Loucy (cell line): ENCODE data around the gene MAN1A2.

Experiments
- H2AFZ ChIP-seq: fragments of 200-600 bp; sonication (generic); 2 replicates; pipeline ENCODE4 v1.6.0; 2016; ENCODE audit warnings: antibody characterized with exemption, mild to moderate bottlenecking, low read length, moderate library complexity
- H3F3A ChIP-seq: fragments of 200-600 bp; 2 replicates; pipeline ENCODE4 v1.6.0; 2016; ENCODE audit warnings: antibody characterized with exemption, low read depth, mild to moderate bottlenecking
- H3K27me3 ChIP-seq: fragments of 200-600 bp; sonication (generic); 2 replicates; pipeline ENCODE4 v1.6.1; 2014; ENCODE audit warnings: low read length, mild to moderate bottlenecking; ENCODE audit not compliant: insufficient read depth, poor library complexity, severe bottlenecking
- H3K36me3 ChIP-seq: fragments of 200-600 bp; sonication (generic); 2 replicates; pipeline ENCODE4 v1.6.1; 2016; ENCODE audit warnings: low read length; ENCODE audit not compliant: insufficient read depth
- H3K4me1 ChIP-seq: fragments of 200-600 bp; sonication (generic); 2 replicates; pipeline ENCODE4 v1.5.1; 2014; ENCODE audit warnings: low read length, mild to moderate bottlenecking; ENCODE audit not compliant: insufficient read depth, poor library complexity, severe bottlenecking
- H3K4me2 ChIP-seq: fragments of 200-600 bp; sonication (generic); 2 replicates; pipeline ENCODE4 v1.6.0; 2014; ENCODE audit warnings: antibody characterized with exemption, low read length, low read depth, mild to moderate bottlenecking; ENCODE audit not compliant: poor library complexity, severe bottlenecking
- H3K4me3 ChIP-seq: fragments of 200-600 bp; sonication (generic); 2 replicates; pipeline ENCODE4 v1.5.1; 2014; ENCODE audit warnings: low read length, mild to moderate bottlenecking, mixed read lengths; ENCODE audit not compliant: poor library complexity, severe bottlenecking
- H3K79me2 ChIP-seq: fragments of 200-600 bp; sonication (generic); 2 replicates; pipeline ENCODE4 v1.6.1; 2014; ENCODE audit warnings: low read length; ENCODE audit not compliant: insufficient read depth
- H3K9ac ChIP-seq: fragments of 200-600 bp; sonication (generic); 2 replicates; pipeline ENCODE4 v1.6.0; 2014; ENCODE audit warnings: mild to moderate bottlenecking, low read depth, low read length, moderate library complexity; ENCODE audit not compliant: poor library complexity, severe bottlenecking
- H3K9me2 ChIP-seq: fragments of 200-600 bp; sonication (generic); replicated peaks from 2 replicates; pipeline ENCODE4 v1.6.1; 2016; ENCODE audit warnings: low read depth, low read length, mixed read lengths
- H3K9me3 ChIP-seq: fragments of 200-600 bp; sonication (generic); 2 replicates; pipeline ENCODE4 v1.6.1; 2014; ENCODE audit warnings: mild to moderate bottlenecking, antibody characterized with exemption, low read length, low read depth; ENCODE audit not compliant: insufficient read depth
- H4K20me1 ChIP-seq: fragments of 200-600 bp; sonication (generic); 2 replicates; pipeline ENCODE4 v1.6.0; 2014; ENCODE audit warnings: antibody characterized with exemption, low read length, mild to moderate bottlenecking; ENCODE audit not compliant: insufficient read depth, poor library complexity, severe bottlenecking
- CTCF ChIP-seq: fragments of 200-600 bp; sonication (generic); conservative IDR thresholded peaks from 2 replicates; pipeline ENCODE4 v1.5.1; 2014; ENCODE audit warnings: mild to moderate bottlenecking, antibody characterized with exemption, low read length
- EZH2phosphoT487 ChIP-seq: fragments of 200-600 bp; IDR thresholded peaks from 2 replicates; pipeline ENCODE4 v1.6.1; 2018; ENCODE audit warnings: antibody characterized with exemption, mild to moderate bottlenecking, moderate library complexity, borderline replicate concordance

The MAN1A2 gene

GRCh38 chr1:117371441-117372151 lies 4.3 kb downstream of the MAN1A2 start:
- Histone ChIP-seq H4K20me1 (peaks cover 67% of the 10 kb centered on the region), H3K9me3 (no peaks in the 10 kb centered on the region), H2AFZ (no peak overlapping the region), H3K4me2 (peak overlapping the region; percentile 93), H3K79me2 (peaks cover 90% of the 10 kb centered on the region), H3K27me3 (no peaks in the 10 kb centered on the region), H3K9ac (peak overlapping the region; percentile 93), H3F3A (no peaks in the 10 kb centered on the region), H3K36me3 (no peaks in the 10 kb centered on the region), H3K4me3 (peak overlapping the region; percentile 95), H3K4me1 (peaks cover 60% of the 10 kb centered on the region), H3K9me2 (no peaks in the 10 kb centered on the region)
- no peak for TF ChIP-seq EZH2phosphoT487
- no peak for TF ChIP-seq CTCF

GRCh38 chr1:117372863-117373412 lies 5.7 kb downstream of the MAN1A2 start:
- Histone ChIP-seq H3K9me2 (no peaks in the 10 kb centered on the region), H3K4me2 (peak overlapping the region; percentile 93), H3K9ac (no peak overlapping the region), H3K4me3 (peak overlapping the region; percentile 95), H3K79me2 (peaks cover 95% of the 10 kb centered on the region), H3K36me3 (no peaks in the 10 kb centered on the region), H2AFZ (no peak overlapping the region), H3K9me3 (no peaks in the 10 kb centered on the region), H3F3A (no peaks in the 10 kb centered on the region), H4K20me1 (peaks cover 64% of the 10 kb centered on the region), H3K27me3 (no peaks in the 10 kb centered on the region), H3K4me1 (peaks cover 60% of the 10 kb centered on the region)
- TF ChIP-seq EZH2phosphoT487 (no peak), CTCF (no peak)

- H3K9me2 ChIP-seq: no peaks in the 10 kb centered on the region
- no peaks in the 10 kb centered on the region for H3F3A ChIP-seq
- no peaks in the 10 kb centered on the region for H3K9me3 ChIP-seq
- H3K9ac ChIP-seq: no peak overlapping the region
- H2AFZ ChIP-seq: no peak overlapping the region
- no peaks in the 10 kb centered on the region for H3K27me3 ChIP-seq
- peak overlapping the region; percentile 93 for H3K4me2 ChIP-seq
- H3K4me3 ChIP-seq: peak overlapping the region; percentile 95
- peaks cover 54% of the 10 kb centered on the region for H4K20me1 ChIP-seq
- H3K79me2 ChIP-seq: peaks cover 94% of the 10 kb centered on the region
- TF ChIP-seq CTCF (no peak), EZH2phosphoT487 (no peak)
- no peaks in the 10 kb centered on the region for H3K36me3 ChIP-seq
- peaks cover 52% of the 10 kb centered on the region for H3K4me1 ChIP-seq
These were observed 6.7 kb downstream of the MAN1A2 start for GRCh38 chr1:117373932-117374331.
